IMR-90 (cell line): ENCODE measurements around the gene CGGBP1. TPM values are rescaled to one million over a fixed set of nuclear protein-coding genes. Genes with fewer than 3 reads are reported as not detected.

Source experiments
- ATAC-seq: fragments of 200-7000 bp; cut with Tn5 transposase; 2 replicates; pipeline ENCODE4 v1.9.1; 2020; ENCODE audit warnings: low read depth, mild to moderate bottlenecking, moderate library complexity
- BruUV-seq: library from RNA; stranded (reverse); fragments of 400-500 nt; replicated peaks from 2 replicates; lab custom pipeline; 2021; lab: Mats Ljungman, UMichigan
- CTCF ChIA-PET: fragments of 300-600 bp; formaldehyde crosslinking; extraction: SDS; loops from one replicate; lab custom pipeline; 2021; ENCODE audit warnings: antibody characterized with exemption; lab: Yijun Ruan, JAX
- POLR2A ChIA-PET: fragments of 300-600 bp; sonication (Branson Sonifier 250); formaldehyde crosslinking; loops from one replicate; lab custom pipeline; 2022; ENCODE audit warnings: antibody characterized with exemption; ENCODE audit not compliant: unreplicated experiment; lab: Charles Lee
- DNase-seq: peaks from one replicate; pipeline ENCODE4 v3.0.0; 2013
- H2AFZ ChIP-seq: replicated peaks from 2 replicates; pipeline ENCODE3; 2013; ENCODE audit warnings: low read length, mild to moderate bottlenecking; ENCODE audit not compliant: poor library complexity
- H2AK5ac ChIP-seq: 2 replicates; pipeline ENCODE4 v1.6.1; 2013; ENCODE audit warnings: low read depth, low read length, inconsistent platforms
- H2AK9ac ChIP-seq: replicated peaks from 2 replicates; pipeline ENCODE3; 2013; ENCODE audit warnings: mild to moderate bottlenecking, low read depth, low read length, moderate library complexity; ENCODE audit not compliant: poor library complexity
- H2BK120ac ChIP-seq: 2 replicates; pipeline ENCODE4 v1.6.1; 2013; ENCODE audit warnings: low read depth, low read length, inconsistent platforms
- H2BK15ac ChIP-seq: 3 replicates; pipeline ENCODE4 v1.6.1; 2013; ENCODE audit warnings: low read depth, low read length, inconsistent platforms
- H2BK20ac ChIP-seq: 2 replicates; pipeline ENCODE4 v1.6.1; 2013; ENCODE audit warnings: low read depth, mild to moderate bottlenecking, inconsistent platforms, low read length, moderate library complexity
- H2BK5ac ChIP-seq: 2 replicates; pipeline ENCODE4 v1.6.1; 2013; ENCODE audit warnings: mild to moderate bottlenecking, low read depth, low read length, inconsistent platforms; ENCODE audit not compliant: poor library complexity, severe bottlenecking
- H3K14ac ChIP-seq: replicated peaks from 2 replicates; pipeline ENCODE4 v1.6.1; 2013; ENCODE audit warnings: low read depth, low read length, inconsistent platforms
- H3K18ac ChIP-seq: 2 replicates; pipeline ENCODE4 v1.6.1; 2013; ENCODE audit warnings: low read depth, low read length, control low read depth
- H3K23ac ChIP-seq: 2 replicates; pipeline ENCODE4 v1.6.1; 2013; ENCODE audit warnings: low read depth, low read length, inconsistent platforms
- H3K27ac ChIP-seq: 2 replicates; pipeline ENCODE4 v1.5.1; 2013; ENCODE audit warnings: mild to moderate bottlenecking, control low read depth, low read length; ENCODE audit not compliant: insufficient read depth
- H3K27me3 ChIP-seq: 2 replicates; pipeline ENCODE4 v1.6.1; 2013; ENCODE audit warnings: low read length; ENCODE audit not compliant: control insufficient read depth, insufficient read depth
- H3K36me3 ChIP-seq: 2 replicates; pipeline ENCODE4 v1.6.1; 2013; ENCODE audit warnings: low read length, mixed read lengths; ENCODE audit not compliant: control insufficient read depth, insufficient read depth
- H3K4ac ChIP-seq: 2 replicates; pipeline ENCODE4 v1.6.1; 2013; ENCODE audit warnings: low read depth, low read length, inconsistent platforms
- H3K4me1 ChIP-seq: 2 replicates; pipeline ENCODE4 v1.6.1; 2013; ENCODE audit warnings: low read length, mixed read lengths; ENCODE audit not compliant: control insufficient read depth, insufficient read depth
- H3K4me2 ChIP-seq: 2 replicates; pipeline ENCODE4 v1.6.1; 2013; ENCODE audit warnings: low read depth, mild to moderate bottlenecking, control low read depth, low read length, moderate library complexity
- H3K4me3 ChIP-seq: 2 replicates; pipeline ENCODE4 v1.5.1; 2013; ENCODE audit warnings: low read depth, mild to moderate bottlenecking, control low read depth, low read length, moderate library complexity; ENCODE audit not compliant: insufficient read depth
- H3K56ac ChIP-seq: 2 replicates; pipeline ENCODE4 v1.6.1; 2013; ENCODE audit warnings: low read length, inconsistent platforms; ENCODE audit not compliant: insufficient read depth; ENCODE audit errors: extremely low read depth
- H3K79me1 ChIP-seq, 2 experiments: 2 replicates each; pipeline ENCODE4 v1.6.1; 2013; ENCODE audit warnings: low read length in 2 of 2, inconsistent platforms in 1 of 2, low read depth in 1 of 2
- H3K9ac ChIP-seq: 2 replicates; pipeline ENCODE4 v1.6.1; 2013; ENCODE audit warnings: low read depth, low read length, control low read depth
- H3K9me1 ChIP-seq: 2 replicates; pipeline ENCODE4 v1.6.1; 2013; ENCODE audit warnings: low read length, inconsistent platforms; ENCODE audit not compliant: insufficient read depth
- H3K9me3 ChIP-seq: 2 replicates; pipeline ENCODE4 v1.6.1; 2013; ENCODE audit warnings: low read length; ENCODE audit not compliant: control insufficient read depth, insufficient read depth
- H4K20me1 ChIP-seq: 2 replicates; pipeline ENCODE4 v1.6.1; 2013; ENCODE audit warnings: low read length, inconsistent platforms; ENCODE audit not compliant: insufficient read depth
- H4K5ac ChIP-seq: 2 replicates; pipeline ENCODE4 v1.6.1; 2013; ENCODE audit warnings: mild to moderate bottlenecking, low read depth, low read length, control low read depth
- H4K8ac ChIP-seq, 2 experiments: 2 replicates each; pipeline ENCODE4 v1.6.1; 2013; ENCODE audit warnings: low read depth in 2 of 2, low read length in 2 of 2, control low read depth in 1 of 2, inconsistent platforms in 1 of 2
- H4K91ac ChIP-seq: 2 replicates; pipeline ENCODE4 v1.6.1; 2013; ENCODE audit warnings: low read depth, low read length, inconsistent platforms; ENCODE audit not compliant: insufficient read depth
- BHLHE40 ChIP-seq: fragments of 150-350 bp; IDR thresholded peaks from 2 replicates; pipeline ENCODE4 v1.6.1; 2016; ENCODE audit warnings: mild to moderate bottlenecking, low read depth, low read length
- CEBPB ChIP-seq: IDR thresholded peaks from 2 replicates; pipeline ENCODE4 v1.6.1; 2012; ENCODE audit warnings: low read depth, low read length, improper control_type of control experiment
- CHD1 ChIP-seq: IDR thresholded peaks from 2 replicates; pipeline ENCODE4 v1.6.1; 2012; ENCODE audit warnings: low read depth, low read length, improper control_type of control experiment
- FOS ChIP-seq: fragments of 150-350 bp; IDR thresholded peaks from 2 replicates; pipeline ENCODE4 v1.6.1; 2016; ENCODE audit warnings: low read depth, low read length
- MAFK ChIP-seq: IDR thresholded peaks from 2 replicates; pipeline ENCODE4 v1.6.1; 2012; ENCODE audit warnings: low read depth, low read length, improper control_type of control experiment
- MAZ ChIP-seq: IDR thresholded peaks from 2 replicates; pipeline ENCODE4 v1.6.1; 2012; ENCODE audit warnings: low read depth, mild to moderate bottlenecking, low read length, improper control_type of control experiment, moderate library complexity, borderline replicate concordance
- MXI1 ChIP-seq: IDR thresholded peaks from 2 replicates; pipeline ENCODE4 v1.6.1; 2012; ENCODE audit warnings: low read depth, mild to moderate bottlenecking, low read length, moderate library complexity, borderline replicate concordance
- POLR2A ChIP-seq: IDR thresholded peaks from 2 replicates; pipeline ENCODE4 v1.6.1; 2012; ENCODE audit warnings: mild to moderate bottlenecking, low read depth, low read length
- RAD21 ChIP-seq: IDR thresholded peaks from 2 replicates; pipeline ENCODE4 v1.6.1; 2012; ENCODE audit warnings: low read length, improper control_type of control experiment
- WGBS, 2 experiments: methylation state at CpG; one replicate each; pipeline versions ENCODE4 v1.1.5 to v1.1.7; 2013; ENCODE audit warnings: missing lambda C conversion rate in 2 of 2; ENCODE audit not compliant: insufficient read length in 1 of 2; ENCODE audit errors: extremely low coverage in 2 of 2; 5-methylcytosine and 5-hydroxymethylcytosine counted together
- dilution Hi-C: fragments of 300-500 bp; cut with HindIII; formaldehyde crosslinking; loops from one replicate; pipeline ENCODE4 v1.14.3; 2018; ENCODE audit warnings: low sequenced_read_pairs; ENCODE audit not compliant: unreplicated experiment
- in situ Hi-C: fragments of 300-500 bp; cut with MboI; formaldehyde crosslinking; loops from 3 replicates; pipeline ENCODE4 v1.14.3; 2019; ENCODE audit warnings: low sequenced_read_pairs, inconsistent platforms, mixed read lengths
- intact Hi-C: fragments of 100-400 bp; cut with micrococcal nuclease; formaldehyde crosslinking; loops from 2 replicates; pipeline ENCODE4 v1.10.0; 2022
- polyA plus RNA-seq, 3 experiments: library from polyadenylated mRNA; depleted of rRNA; stranded (reverse); fragments of >200 nt; gene quantifications; 2 replicates each; pipeline ENCODE4 v1.2.3, GENCODE V29; 2012; ENCODE audit warnings: low replicate concordance in 1 of 3
- total RNA-seq: library from RNA; depleted of rRNA; stranded (reverse); fragments of >200 nt; gene quantifications from 2 replicates; pipeline ENCODE4 v1.2.3, GENCODE V29; 2012
- TF ChIP-seq, protein P1 (sequence below): fragments of 150-350 bp; IDR thresholded peaks from 2 replicates; pipeline ENCODE4 v1.6.1; 2016; ENCODE audit warnings: low read depth, mild to moderate bottlenecking, low read length, moderate library complexity, borderline replicate concordance
- TF ChIP-seq, protein P2 (sequence below): conservative IDR thresholded peaks from 2 replicates; pipeline ENCODE4 v1.5.1; 2012; ENCODE audit warnings: mild to moderate bottlenecking, low read depth, low read length, improper control_type of control experiment
- TF ChIP-seq, protein P3 (sequence below): fragments of 150-350 bp; IDR thresholded peaks from 2 replicates; pipeline ENCODE4 v1.6.1; 2017; ENCODE audit warnings: mild to moderate bottlenecking, antibody characterized with exemption, low read length, low read depth

Gene CGGBP1
- total and polyA plus RNA-seq, 2 of the 4 experiments (the other 2 are of a cell fraction): 42.1 to 47.7 TPM

DNA sequence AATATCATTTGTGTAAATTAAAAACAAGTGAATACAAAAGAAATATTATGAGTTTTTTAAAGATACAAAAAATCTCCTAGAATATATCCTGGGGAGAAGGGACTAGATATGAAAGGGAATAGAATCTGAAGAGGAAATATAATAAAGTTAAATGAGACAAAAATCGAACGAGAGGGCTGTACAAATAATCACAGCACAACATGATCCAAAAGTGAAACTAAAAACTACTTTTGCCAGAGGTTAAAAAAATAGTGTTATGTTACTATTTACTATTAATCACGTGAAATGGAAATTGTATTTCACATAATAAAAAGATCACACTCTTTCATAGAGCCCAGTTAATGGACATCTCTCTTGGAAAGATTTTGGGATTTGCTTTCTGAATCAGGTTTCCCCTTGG, 28.6 kb downstream of the CGGBP1 start:
- Histone ChIP-seq H3K4ac (no peak overlapping the region), H3K4me2 (peak overlapping the region; percentile 62; the same call in 1 of the 2 replicates), H3K9me3 (0 out of 2 replicates have a peak, but pooled peaks cover 3% of the 10 kb centered on the region), H3K36me3 (no peaks in the 10 kb centered on the region), H4K91ac (no peak overlapping the region), H2BK15ac (no peak overlapping the region), H4K20me1 (no peaks in the 10 kb centered on the region), H3K4me1 (no peaks in the 10 kb centered on the region; the same call in 1 of the 2 replicates), H3K9ac (no peak overlapping the region), H3K23ac (no peak overlapping the region), H3K18ac (no peak overlapping the region), H2BK20ac (no peak overlapping the region), H2AK9ac (no peak overlapping the region), H4K5ac (no peak overlapping the region), H2BK120ac (no peak overlapping the region), H2BK5ac (no peak overlapping the region), H3K14ac (no peak overlapping the region), H3K9me1 (no peaks in the 10 kb centered on the region), H2AFZ (no peak overlapping the region), H3K56ac (no peak overlapping the region), H3K79me1 (no peaks in the 10 kb centered on the region), H2AK5ac (no peak overlapping the region), H3K27me3 (peaks cover 3% of the 10 kb centered on the region; the same call in 1 of the 2 replicates), H3K27ac (no peak overlapping the region), H3K4me3 (no peak overlapping the region), H4K8ac (no peak overlapping the region)
- no TSS peak for BruUV-seq
- DNase-seq: no peak
- no peak for ATAC-seq
- TF ChIP-seq BHLHE40: no peak
- no peak for TF ChIP-seq CEBPB
- TF ChIP-seq, protein P1, sequence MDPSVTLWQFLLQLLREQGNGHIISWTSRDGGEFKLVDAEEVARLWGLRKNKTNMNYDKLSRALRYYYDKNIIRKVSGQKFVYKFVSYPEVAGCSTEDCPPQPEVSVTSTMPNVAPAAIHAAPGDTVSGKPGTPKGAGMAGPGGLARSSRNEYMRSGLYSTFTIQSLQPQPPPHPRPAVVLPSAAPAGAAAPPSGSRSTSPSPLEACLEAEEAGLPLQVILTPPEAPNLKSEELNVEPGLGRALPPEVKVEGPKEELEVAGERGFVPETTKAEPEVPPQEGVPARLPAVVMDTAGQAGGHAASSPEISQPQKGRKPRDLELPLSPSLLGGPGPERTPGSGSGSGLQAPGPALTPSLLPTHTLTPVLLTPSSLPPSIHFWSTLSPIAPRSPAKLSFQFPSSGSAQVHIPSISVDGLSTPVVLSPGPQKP: no peak
- no peak for TF ChIP-seq MAZ
- no peak for TF ChIP-seq FOS
- no peak for TF ChIP-seq POLR2A
- TF ChIP-seq, protein P2, sequence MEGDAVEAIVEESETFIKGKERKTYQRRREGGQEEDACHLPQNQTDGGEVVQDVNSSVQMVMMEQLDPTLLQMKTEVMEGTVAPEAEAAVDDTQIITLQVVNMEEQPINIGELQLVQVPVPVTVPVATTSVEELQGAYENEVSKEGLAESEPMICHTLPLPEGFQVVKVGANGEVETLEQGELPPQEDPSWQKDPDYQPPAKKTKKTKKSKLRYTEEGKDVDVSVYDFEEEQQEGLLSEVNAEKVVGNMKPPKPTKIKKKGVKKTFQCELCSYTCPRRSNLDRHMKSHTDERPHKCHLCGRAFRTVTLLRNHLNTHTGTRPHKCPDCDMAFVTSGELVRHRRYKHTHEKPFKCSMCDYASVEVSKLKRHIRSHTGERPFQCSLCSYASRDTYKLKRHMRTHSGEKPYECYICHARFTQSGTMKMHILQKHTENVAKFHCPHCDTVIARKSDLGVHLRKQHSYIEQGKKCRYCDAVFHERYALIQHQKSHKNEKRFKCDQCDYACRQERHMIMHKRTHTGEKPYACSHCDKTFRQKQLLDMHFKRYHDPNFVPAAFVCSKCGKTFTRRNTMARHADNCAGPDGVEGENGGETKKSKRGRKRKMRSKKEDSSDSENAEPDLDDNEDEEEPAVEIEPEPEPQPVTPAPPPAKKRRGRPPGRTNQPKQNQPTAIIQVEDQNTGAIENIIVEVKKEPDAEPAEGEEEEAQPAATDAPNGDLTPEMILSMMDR: no peak
- no peak for TF ChIP-seq MAFK
- TF ChIP-seq CHD1: no peak
- TF ChIP-seq, protein P3, sequence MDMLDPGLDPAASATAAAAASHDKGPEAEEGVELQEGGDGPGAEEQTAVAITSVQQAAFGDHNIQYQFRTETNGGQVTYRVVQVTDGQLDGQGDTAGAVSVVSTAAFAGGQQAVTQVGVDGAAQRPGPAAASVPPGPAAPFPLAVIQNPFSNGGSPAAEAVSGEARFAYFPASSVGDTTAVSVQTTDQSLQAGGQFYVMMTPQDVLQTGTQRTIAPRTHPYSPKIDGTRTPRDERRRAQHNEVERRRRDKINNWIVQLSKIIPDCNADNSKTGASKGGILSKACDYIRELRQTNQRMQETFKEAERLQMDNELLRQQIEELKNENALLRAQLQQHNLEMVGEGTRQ: no peak
- TF ChIP-seq RAD21: no peak
- TF ChIP-seq MXI1: no peak
- CTCF ChIA-PET: no interaction called here
- in situ Hi-C loops (no loop called here), dilution Hi-C loops (no loop called here), intact Hi-C loops (no loop called here)
- POLR2A ChIA-PET: no interaction called here
- WGBS, 2 experiments: no CpG with 5 or more reads among the region's 3 CpGs
